Measurements from ENCODE around the gene ANKRD33B.

The ANKRD33B gene

GRCh38 chr5:10596886-10597451, 33.1 kb downstream of the ANKRD33B start:
- TF ChIP-seq CTCF (IDR thresholded peaks at IDR 0.05; ENCODE audit: borderline replicate concordance, insufficient read depth, low read depth, low read length): no peak
- H3K4me3 ChIP-seq (ENCODE audit: low read depth, low read length): no peak overlapping the region

- TF ChIP-seq CTCF (IDR thresholded peaks at IDR 0.05; ENCODE audit: borderline replicate concordance, insufficient read depth, low read depth, low read length): no peak
- no peak overlapping the region for H3K4me3 ChIP-seq (ENCODE audit: low read depth, low read length)
These were observed 35.2 kb downstream of the ANKRD33B start for GRCh38 chr5:10599113-10599512.

GRCh38 chr5:10599862-10600284, 36.0 kb downstream of the ANKRD33B start:
- H3K4me3 ChIP-seq (ENCODE audit: low read depth, low read length): no peak overlapping the region
- no peak for TF ChIP-seq CTCF (IDR thresholded peaks at IDR 0.05; ENCODE audit: borderline replicate concordance, insufficient read depth, low read depth, low read length)

- no peak overlapping the region for H3K4me3 ChIP-seq (ENCODE audit: low read depth, low read length)
These were observed 36.9 kb downstream of the ANKRD33B start for GRCh38 chr5:10600626-10601245.

GRCh38 chr5:10601246-10602030, 37.6 kb downstream of the ANKRD33B start:
- TF ChIP-seq CTCF (IDR thresholded peaks at IDR 0.05; ENCODE audit: borderline replicate concordance, insufficient read depth, low read depth, low read length): no peak
- H3K4me3 ChIP-seq (ENCODE audit: low read depth, low read length): no peak overlapping the region

More at GRCh38 chr5:10600626-10601245, 36.9 kb downstream of the ANKRD33B start:
- no peak for TF ChIP-seq CTCF (IDR thresholded peaks at IDR 0.05; ENCODE audit: borderline replicate concordance, insufficient read depth, low read depth, low read length)

GRCh38 chr5:10602031-10602806, 38.3 kb downstream of the ANKRD33B start:
- H3K4me3 ChIP-seq (ENCODE audit: low read depth, low read length): no peak overlapping the region
- TF ChIP-seq CTCF (IDR thresholded peaks at IDR 0.05; ENCODE audit: borderline replicate concordance, insufficient read depth, low read depth, low read length): no peak

Data from GM12875 (cell line).